GM11168 (cell line): ENCODE data around the gene COMMD3.

ENCODE experiments used
- in situ Hi-C: fragments of 300-500 bp; cut with MboI; formaldehyde crosslinking; loops from one replicate; pipeline ENCODE4 v1.12.0; 2022; ENCODE audit warnings: low sequenced_read_pairs; ENCODE audit not compliant: unreplicated experiment

The COMMD3 gene

GRCh38 chr10:22319547-22319979, 3.4 kb downstream of the COMMD3 start:
- in situ Hi-C loops: no loop called here

DNA sequence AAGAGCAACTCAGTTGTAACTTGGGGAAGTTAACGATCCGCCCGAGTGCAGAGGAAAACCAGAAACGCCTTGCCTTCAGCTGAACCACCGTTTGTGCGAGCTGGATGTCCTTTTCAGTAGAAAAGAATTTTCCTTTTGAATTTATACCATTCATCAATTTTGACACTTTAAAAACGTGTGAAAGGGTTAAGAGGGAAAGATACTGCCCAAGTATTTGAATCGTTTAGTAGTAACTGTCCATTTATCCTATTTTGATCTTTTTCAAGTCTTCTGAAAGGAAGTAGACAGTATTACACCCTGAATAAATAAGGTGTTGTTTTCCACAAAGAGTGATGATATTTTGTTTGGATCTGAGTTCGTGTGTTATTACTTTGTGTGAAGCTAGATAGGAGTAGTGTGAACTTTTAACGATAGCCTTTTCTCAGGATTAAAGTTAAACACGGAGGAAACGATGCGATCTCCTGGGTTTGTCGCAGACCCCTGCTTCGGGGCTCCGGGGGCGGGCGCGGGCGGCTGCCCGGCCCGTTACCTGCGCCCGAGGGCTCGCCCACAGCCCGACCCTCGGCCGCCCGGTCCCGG, 3.9 kb downstream of the COMMD3 start:
- in situ Hi-C loops: no loop called here

DNA sequence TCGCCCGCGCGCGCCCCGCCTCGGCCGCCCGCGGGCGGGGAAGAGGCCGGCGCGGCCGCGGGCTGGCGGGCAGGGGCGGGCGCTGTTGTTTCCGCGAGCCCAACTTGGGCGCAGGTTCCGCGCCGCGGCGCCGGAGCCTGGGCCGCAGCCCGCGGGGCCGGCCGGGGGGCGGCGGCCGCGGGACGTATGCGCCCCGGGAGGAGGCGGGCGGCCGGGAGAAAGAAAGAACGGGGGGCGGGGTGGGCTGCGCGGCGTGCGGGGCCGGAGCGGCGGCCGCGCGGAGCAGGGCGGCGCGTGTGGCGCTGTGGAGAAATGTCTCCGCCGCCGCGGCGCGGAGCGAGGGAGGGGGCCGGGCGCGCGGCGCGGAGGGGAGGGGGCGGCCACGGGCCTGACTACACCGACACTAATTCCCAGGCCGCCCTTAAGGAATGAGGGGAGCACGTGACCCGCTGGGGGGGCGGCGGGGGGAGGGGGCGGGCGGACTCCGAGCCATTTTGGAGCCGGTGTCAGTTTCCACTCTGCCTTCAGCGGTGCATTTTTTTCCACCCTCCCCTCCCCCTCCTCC, 4.5 kb downstream of the COMMD3 start, which contains the start of gene BMI1:
BMI1 (plus strand) TSS at position 509 of the 565 bp plus-strand sequence. CDS start 5,351 bp downstream, outside the sequence.
- in situ Hi-C loops: no loop called here

DNA sequence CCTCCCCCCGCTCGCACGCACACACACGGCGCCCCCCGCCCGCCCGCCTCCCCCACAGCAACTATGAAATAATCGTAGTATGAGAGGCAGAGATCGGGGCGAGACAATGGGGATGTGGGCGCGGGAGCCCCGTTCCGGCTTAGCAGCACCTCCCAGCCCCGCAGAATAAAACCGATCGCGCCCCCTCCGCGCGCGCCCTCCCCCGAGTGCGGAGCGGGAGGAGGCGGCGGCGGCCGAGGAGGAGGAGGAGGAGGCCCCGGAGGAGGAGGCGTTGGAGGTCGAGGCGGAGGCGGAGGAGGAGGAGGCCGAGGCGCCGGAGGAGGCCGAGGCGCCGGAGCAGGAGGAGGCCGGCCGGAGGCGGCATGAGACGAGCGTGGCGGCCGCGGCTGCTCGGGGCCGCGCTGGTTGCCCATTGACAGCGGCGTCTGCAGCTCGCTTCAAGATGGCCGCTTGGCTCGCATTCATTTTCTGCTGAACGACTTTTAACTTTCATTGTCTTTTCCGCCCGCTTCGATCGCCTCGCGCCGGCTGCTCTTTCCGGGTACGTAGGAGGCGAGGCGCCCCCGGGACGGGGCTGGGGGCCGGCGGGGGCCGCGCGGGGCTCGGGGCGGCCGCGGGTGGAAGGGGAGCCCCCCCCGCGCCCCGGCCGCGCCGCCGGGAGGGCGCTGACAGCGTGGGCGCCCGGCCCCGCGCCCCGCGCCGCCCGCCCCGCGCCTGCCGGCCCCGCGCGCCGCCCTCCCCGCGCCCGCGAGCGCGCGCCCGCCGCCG, 5.2 kb downstream of the COMMD3 start:
- in situ Hi-C loops: no loop called here

DNA sequence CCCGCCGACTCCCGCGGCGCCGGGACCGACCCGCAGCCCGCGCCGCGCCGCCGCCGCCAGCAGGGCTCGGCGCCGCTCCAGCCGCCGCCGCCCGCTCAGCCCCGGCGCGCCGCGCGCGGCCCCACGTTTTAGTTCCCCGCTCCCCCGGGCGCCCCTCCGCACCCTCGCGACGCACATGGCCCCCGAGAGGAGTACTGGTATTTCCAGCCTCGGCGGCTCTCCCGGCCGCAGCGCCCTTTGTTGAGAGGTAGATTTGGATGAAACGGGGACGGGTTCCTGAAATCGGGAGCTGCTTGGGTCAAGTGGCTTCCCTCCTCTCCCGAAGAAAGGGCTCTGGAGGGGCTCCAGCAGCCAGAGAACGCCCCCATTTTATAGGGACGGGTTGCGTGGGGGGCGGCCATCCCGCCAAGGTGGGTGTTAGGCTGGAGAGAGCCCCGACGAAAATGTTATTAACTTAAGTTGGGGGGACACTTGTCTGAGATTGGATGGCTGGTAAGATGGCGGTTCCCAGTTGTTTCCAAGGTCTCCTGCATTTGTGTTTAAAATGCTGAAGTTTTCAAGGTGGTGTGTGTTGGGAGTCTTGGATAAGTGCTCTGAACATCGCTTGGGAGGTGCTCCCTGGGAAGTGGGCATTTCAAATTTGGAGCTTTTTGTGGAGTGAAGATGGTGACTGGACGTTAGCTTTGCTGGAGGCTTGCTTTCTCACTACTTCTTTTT, 5.9 kb downstream of the COMMD3 start:
- in situ Hi-C loops: no loop called here

DNA sequence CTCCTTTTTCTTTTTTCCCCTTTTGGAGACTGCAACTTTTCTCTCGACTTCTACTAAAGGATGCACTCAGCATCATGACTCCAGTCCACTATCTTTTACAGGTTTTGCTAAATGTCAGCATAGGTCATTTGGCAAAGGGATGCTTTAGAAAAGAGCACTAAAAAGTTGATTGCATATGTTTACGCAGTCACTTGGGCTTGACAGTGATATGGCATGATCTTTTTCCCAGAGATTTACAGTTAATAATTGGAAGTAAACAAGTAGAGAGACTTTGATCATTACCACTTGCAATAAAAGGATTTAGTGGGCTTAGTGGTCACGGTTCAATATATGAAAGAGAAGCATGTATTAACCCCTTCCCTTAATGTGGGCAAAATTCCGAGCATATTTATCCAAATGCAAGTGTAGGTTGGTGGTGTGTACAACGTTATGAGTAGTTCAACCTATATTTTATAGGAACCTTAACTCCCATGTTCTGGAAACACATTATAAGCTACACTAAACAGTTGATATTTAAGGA, 6.5 kb downstream of the COMMD3 start:
- in situ Hi-C loops: no loop called here

DNA sequence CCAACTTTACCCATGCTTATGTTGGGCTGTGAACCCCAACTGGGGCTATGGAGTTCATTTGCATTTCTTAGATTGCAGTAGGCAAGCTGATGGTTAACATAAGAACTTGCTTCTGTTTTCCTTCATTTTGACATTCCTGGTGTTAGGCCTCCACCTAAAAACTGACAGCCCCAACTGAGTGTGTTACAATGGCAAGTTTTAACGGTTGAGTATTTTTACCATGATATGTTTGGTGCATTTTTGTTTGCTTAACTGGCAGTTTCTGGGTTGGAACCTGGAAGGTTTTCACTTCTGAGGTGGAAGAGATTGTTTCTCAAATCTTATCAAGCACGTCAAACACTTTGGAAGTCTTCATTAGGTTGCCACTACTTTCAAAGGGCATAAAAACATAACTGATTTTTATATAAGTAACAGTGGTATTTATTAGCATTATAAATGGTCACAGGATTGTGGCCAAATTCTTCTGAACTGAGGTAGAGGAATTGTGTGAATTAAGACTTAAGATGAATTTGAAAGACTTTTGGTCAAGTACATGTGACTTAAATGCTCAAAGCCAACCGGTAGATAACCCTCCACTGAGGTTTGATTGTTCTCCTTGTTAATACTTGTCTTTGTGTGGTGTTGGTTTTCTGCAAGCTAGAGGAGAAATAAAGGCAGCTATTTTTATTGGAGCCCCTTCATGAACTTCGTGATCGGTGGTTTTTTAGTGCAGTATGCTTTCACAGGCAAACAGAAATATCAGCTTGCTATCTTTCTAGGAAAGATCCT, 7.5 kb downstream of the COMMD3 start:
- in situ Hi-C loops: no loop called here

- in situ Hi-C loops: no loop called here
Measured at GRCh38 chr10:22324413-22324812, 8.2 kb downstream of the COMMD3 start.

GRCh38 chr10:22324893-22325271, 8.7 kb downstream of the COMMD3 start:
- in situ Hi-C loops: no loop called here

DNA sequence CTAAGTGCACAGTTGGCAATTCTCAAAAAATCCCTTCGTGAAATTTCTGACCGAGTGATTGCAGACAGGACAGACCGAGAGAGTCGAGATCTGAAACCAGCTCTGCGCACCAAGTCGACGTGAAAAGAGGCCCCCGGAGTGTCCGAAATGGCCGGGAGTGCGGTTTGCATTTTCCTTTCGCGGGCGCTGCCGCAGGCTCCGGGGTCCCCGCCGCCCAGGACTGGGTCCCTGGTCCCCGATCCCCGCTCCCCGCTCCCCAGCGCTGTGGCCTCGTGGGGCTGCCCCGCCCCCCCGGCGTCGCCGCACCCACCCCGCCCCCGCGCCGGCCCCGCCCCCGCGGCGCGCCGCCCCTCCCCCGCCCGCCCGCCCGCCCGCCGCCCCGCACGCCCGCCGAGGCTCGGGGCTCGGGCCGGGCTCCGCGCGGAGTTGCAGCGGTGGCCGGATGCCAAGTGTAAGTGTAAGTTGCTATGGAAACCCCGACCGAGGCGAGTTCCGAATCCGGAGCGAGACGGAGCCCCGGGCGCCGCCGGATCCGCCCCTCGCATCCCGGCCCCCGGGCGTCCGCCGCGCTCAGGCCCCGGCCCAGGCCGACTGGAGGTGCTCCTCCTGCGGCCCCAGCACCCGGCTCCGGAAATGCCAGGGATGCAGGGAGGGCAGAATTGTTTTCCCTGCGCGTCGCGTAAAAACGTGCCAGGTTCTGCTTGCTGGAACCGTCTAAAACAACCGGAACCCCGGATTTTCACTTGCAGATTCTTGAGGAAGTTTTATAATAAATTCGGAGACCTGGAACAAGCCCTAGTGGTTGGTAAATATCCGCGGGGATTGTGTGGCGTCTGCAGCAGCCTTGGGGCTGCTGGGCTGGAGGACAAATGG, 9.3 kb downstream of the COMMD3 start:
- in situ Hi-C loops: no loop called here

- in situ Hi-C loops: no loop called here
Measured at GRCh38 chr10:22326145-22326702, 10.0 kb downstream of the COMMD3 start.

DNA sequence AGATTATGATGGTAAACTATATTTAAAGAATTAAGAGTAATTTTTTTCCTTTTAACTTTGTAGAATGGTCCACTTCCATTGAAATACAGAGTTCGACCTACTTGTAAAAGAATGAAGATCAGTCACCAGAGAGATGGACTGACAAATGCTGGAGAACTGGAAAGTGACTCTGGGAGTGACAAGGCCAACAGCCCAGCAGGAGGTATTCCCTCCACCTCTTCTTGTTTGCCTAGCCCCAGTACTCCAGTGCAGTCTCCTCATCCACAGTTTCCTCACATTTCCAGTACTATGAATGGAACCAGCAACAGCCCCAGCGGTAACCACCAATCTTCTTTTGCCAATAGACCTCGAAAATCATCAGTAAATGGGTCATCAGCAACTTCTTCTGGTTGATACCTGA, 13.0 kb downstream of the COMMD3 start:
- in situ Hi-C loops: no loop called here

DNA sequence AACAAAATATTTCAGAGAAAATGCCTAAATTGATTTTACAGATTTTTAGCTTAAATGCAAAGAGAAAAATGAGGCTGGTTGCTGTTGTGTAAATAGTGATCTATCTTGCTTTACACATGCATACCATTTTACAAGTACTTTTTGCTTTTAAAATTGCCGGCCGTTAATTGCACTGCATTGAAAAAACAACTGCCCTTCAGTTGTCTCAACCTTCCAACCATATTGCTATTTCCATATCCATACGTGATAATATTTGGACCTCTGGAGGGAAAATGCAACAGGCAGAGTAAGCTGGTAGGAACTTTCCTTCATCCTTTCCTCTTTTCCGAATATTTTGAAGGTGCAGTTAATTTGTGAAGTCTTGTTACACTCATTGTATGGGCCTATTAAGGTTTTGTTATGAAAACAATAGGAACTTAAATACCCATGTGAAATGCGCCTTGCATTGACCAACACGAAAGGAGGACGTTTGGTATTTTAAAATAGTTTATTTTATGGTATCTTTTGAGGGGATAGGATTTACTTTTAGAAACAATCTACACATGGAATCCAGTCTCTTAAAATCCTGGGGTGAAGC, 16.0 kb downstream of the COMMD3 start:
- in situ Hi-C loops: no loop called here

GRCh38 chr10:22333167-22333974, 17.2 kb downstream of the COMMD3 start:
- in situ Hi-C loops: no loop called here

- in situ Hi-C loops: no loop called here
Measured at GRCh38 chr10:22333975-22334282, 17.7 kb downstream of the COMMD3 start.

DNA sequence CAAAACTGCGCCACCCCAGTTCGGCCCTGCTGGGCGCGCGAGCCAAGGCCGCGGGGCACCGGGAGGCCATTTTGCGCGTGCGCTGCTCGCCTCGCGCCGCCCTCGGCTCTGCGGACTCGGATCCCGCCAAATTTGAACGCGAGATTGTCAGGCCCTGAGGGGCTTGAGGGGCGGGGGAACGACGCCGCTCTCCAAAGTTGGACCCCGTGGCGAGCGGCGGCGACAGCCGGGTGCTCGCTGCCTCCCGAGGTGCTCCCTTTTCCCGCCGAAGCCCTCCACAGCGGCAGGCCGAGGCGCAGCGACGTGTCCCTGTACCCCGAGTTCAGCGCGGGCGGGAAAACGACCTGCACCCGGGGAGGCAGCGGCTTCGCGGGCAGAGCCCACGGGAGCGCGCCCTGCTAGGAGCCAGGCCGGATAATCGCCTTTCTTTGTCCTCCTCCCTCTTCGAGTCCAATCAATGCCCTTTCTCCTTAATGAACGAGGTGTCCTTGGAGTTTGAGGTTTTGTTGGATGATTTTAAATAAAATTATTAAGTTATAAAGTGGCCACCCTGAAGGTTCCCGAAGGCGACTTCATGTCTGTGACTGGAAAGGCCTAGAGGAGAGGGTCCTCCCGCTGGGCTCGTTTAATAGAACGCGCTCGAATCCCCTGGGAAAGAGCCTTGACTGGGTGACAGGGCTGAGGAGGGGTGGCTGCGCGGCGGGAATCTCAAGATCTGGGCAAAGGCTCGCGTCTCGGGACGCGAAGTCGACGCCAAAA, 18.4 kb downstream of the COMMD3 start:
- in situ Hi-C loops: no loop called here
